Renal cortical epithelial cell (primary cell): ENCODE results near the gene SLC35A4. TPM values are rescaled to one million over a fixed set of nuclear protein-coding genes. Genes with fewer than 3 reads are reported as not detected.
"Not testable (repeated sequence)": the region's sequence is repeated elsewhere in the genome, so short reads cannot be mapped to it uniquely, and the experiment has no call there.

Experiments
- DNase-seq: peaks from one replicate; pipeline ENCODE4 v3.0.0-alpha.2; 2011; ENCODE audit warnings: low read depth
- total RNA-seq: library from RNA; depleted of rRNA; stranded (reverse); fragments of >200 nt; gene quantifications from 2 replicates; pipeline ENCODE4 v1.2.3, GENCODE V29; 2014

Gene SLC35A4
- total RNA-seq, 1 donor from 2014 or later: 85.2 TPM

DNA sequence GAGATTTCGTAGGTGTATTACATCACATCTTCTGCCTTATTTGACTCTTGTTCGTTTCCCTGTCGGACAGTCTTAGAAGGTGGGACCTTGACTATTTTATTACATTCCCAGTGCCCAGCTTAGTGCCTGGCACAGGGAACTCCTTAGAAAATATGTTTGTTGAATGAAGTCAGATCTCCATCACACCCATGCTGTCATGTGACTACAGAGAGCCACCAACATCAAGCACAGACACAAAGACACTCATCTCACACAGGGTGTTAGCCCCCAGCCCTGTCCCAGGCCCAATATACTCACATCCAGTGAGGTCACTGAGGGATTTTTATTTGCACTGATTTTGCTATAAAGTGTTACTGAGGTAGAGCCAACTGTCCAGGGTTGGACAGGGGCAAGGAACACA is 6.7 kb upstream of the SLC35A4 start:
- DNase-seq: no peak

GRCh38 chr5:140558542-140558941 is 6.1 kb upstream of the SLC35A4 start:
- no peak for DNase-seq

DNA sequence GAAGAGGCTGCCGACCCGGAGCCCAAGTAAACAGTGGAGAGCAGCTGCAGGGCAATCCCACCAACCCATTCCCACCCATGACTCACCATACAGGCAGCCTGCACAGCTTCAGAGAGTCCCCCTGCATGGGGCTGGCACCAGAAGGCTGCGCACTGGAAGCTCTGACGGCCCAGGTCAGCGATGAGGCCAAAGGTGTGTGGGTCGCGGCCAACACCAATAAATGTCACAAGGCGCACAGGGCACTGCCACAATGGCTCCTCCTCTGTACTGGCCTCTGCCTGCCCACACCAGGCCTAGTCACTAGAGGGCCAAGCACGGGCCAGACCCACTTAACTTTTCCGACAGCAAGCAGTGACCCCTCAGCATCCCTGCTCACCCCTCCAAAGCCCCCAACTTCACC is 4.4 kb upstream of the SLC35A4 start:
- no peak for DNase-seq

- no peak for DNase-seq
Measured at GRCh38 chr5:140561753-140562523, 2.7 kb upstream of the SLC35A4 start.

DNA sequence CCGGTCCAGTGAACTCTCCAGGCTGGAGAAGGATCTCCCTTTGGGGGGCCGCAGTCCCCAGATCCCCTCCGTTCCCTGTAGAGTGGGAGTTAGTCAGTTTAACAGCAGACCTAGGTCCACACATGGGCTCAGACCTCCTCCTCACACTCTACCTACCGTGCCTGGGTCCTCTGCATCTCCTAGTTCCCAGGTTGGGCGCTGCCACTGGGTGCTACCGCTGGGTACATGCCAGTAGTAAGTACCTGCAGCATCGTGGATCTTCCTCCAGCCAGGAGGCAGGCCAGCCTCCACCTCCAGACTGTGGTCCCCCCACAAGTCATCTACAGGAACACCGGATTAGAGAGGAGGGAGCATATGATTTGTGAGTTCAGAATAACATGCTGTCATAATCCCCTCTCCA is 1.0 kb upstream of the SLC35A4 start:
- DNase-seq: no peak

- peak; percentile 48 for DNase-seq
Measured at GRCh38 chr5:140565024-140565779, 574 bp downstream of the SLC35A4 start.

- DNase-seq: no peak
Measured at GRCh38 chr5:140565780-140566095, 1.1 kb downstream of the SLC35A4 start.

- no peak for DNase-seq
Measured at GRCh38 chr5:140566665-140567064, 2.0 kb downstream of the SLC35A4 start.

DNA sequence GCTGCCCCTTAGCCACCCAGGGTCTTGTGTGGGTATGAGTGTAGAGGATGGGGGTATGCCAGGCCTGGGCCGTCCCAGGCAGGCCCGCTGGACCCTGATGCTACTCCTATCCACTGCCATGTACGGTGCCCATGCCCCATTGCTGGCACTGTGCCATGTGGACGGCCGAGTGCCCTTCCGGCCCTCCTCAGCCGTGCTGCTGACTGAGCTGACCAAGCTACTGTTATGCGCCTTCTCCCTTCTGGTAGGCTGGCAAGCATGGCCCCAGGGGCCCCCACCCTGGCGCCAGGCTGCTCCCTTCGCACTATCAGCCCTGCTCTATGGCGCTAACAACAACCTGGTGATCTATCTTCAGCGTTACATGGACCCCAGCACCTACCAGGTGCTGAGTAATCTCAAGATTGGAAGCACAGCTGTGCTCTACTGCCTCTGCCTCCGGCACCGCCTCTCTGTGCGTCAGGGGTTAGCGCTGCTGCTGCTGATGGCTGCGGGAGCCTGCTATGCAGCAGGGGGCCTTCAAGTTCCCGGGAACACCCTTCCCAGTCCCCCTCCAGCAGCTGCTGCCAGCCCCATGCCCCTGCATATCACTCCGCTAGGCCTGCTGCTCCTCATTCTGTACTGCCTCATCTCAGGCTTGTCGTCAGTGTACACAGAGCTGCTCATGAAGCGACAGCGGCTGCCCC is 2.6 kb downstream of the SLC35A4 start:
- DNase-seq: no peak

- DNase-seq: no peak
Measured at GRCh38 chr5:140567871-140568270, 3.2 kb downstream of the SLC35A4 start.

DNA sequence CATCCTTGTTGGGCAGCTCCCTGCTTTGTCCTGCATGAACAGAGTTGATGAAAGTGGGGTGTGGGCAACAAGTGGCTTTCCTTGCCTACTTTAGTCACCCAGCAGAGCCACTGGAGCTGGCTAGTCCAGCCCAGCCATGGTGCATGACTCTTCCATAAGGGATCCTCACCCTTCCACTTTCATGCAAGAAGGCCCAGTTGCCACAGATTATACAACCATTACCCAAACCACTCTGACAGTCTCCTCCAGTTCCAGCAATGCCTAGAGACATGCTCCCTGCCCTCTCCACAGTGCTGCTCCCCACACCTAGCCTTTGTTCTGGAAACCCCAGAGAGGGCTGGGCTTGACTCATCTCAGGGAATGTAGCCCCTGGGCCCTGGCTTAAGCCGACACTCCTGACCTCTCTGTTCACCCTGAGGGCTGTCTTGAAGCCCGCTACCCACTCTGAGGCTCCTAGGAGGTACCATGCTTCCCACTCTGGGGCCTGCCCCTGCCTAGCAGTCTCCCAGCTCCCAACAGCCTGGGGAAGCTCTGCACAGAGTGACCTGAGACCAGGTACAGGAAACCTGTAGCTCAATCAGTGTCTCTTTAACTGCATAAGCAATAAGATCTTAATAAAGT is 3.9 kb downstream of the SLC35A4 start:
- DNase-seq: no peak

DNA sequence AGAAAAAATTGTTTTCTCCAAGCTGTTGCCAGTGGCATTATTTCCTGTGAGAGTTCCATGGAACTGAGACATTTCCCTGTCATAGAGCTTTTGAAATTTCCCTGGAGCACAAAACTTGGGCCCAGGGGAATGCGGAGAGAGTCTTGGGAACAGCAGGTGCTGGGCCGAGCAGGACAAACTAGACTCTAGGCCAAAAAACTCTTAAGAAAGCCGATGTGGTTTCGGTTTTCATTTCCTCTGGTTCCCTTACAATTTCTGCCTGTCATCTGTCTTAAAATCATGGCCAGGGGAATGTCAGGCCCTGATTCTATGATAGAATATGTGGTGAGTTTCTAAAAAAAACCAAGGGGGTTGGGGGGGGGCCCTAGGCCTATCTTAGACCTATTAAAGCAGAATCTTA is 4.6 kb downstream of the SLC35A4 start:
- DNase-seq: no peak

GRCh38 chr5:140570058-140570457 is 5.4 kb downstream of the SLC35A4 start:
- no peak for DNase-seq

GRCh38 chr5:140570488-140570887 is 5.9 kb downstream of the SLC35A4 start:
- DNase-seq: no peak

GRCh38 chr5:140571105-140571504 is 6.5 kb downstream of the SLC35A4 start:
- no peak for DNase-seq

GRCh38 chr5:140573683-140574082 is 9.1 kb downstream of the SLC35A4 start:
- DNase-seq: no peak

DNA sequence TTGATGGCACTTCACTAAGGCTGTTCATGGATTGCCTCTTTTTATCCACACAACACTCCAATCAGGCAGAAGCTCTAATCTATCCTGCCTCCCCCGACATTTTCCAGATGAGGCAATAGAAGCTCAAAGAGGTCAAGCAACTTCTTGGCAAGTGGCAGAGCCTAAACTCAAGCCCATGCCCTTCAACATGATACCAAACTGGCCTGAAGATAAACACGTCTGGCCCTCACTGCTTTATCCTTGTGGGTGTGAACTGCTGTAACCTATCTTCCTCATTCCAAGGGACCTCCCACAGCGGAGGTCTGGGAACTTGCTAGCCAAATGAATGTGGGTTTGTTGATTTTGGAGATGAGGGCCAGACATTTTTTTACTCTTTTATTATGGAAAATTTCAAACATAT is 9.5 kb downstream of the SLC35A4 start:
- no peak for DNase-seq

DNA sequence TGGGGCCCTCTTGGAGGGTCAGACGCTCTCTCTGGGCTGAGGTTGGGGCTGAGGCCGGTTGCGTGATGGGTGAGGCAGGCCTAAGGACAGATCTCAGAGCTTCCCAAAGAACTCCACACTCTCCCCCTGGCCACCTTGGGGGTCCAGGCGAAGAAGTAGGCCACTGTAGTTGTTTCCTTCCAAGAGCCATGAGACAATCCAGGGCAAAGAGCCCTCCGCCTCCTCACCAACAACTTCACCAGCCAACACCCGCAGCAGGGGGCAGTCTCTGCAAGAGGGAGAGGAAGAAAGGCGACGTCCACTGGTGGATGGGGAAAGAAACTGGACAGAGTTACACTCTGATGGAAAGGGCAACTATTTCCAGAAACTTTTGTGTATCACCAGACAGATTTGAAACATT is 10.7 kb downstream of the SLC35A4 start:
- peak; percentile 41 for DNase-seq

- DNase-seq: peak; percentile 61
Measured at GRCh38 chr5:140576776-140577201, 12.2 kb downstream of the SLC35A4 start.

DNA sequence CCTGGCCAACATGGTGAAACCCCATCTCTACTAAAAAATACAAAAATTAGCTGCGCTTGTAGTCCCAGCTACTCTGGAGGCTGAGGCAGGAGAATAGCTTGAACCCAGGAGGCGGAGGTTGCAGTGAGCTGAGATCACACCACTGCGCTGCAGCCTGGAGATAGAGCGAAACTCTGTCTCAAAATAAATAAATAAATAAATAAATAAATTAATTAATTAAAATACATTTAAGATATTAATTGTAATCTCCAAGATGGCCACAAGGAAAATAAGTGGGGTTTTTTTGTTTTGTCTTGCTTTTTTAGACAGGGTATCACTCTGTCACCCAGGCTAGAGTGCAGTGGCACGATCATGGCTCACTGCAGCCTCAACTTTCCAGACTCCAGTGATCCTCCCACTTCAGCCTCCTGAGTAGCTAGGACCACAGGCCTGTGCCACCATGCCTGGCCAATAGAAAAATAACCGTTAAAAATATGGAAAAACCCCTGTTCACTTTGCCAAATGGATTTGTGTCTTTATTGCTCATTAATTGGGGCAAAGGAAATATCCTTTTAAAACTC is 14.6 kb downstream of the SLC35A4 start:
- DNase-seq: not testable (repeated sequence)

GRCh38 chr5:140587495-140587894 is 22.9 kb downstream of the SLC35A4 start:
- no peak for DNase-seq
